Measurements from ENCODE around the gene ZMIZ1.
A peak's percentile ranks its signal among the peaks of the same experiment; 100 is the strongest.

ZMIZ1 gene

DNA sequence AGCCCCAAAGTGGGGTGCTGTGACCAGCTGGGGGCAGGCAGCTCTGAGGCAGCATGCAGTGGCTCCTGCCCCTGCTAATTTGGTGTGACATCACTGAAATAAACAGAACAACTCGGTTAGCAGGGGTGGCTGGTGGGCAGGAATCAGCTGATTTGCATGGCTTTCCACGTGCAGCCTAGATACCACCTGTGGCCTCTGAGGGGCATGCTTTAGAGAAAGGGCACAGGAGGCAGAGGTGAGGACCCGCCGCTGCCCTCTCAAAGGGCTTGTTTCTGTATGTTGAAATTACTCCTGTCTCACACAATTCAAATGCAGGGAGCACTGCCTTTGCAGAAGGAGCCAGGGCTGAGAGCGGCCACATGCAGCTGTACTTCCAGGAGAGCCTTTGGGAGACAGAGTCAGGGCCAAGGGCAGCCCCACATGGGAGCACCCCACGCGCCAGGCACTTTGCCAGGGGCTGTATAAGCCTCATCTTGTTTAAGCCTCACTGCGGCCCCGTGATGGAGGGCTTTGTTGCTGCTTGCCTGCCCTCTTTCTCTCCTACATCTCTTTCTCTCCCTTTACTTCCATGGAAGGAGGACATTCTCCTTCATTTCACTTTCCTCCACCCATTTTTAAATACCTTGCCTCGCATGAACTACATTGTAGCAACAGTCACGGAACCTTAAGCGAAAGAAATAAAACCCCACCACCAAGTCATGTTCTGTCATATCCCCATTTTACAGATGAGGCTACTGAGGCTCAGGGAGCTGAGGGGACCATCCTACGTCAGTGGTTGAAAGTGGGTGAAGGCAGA lies 137.7 kb downstream of the ZMIZ1 start:
- DNase-seq (ENCODE audit: low spot score) = no peak

GRCh38 chr10:79207096-79207357 lies 138.3 kb downstream of the ZMIZ1 start:
- no peak for DNase-seq (ENCODE audit: low spot score)

- DNase-seq (ENCODE audit: low spot score) = no peak
Observed at GRCh38 chr10:79207726-79208125, 139.0 kb downstream of the ZMIZ1 start.

- no peak for DNase-seq (ENCODE audit: low spot score)
Observed at GRCh38 chr10:79208251-79208983, 139.7 kb downstream of the ZMIZ1 start.

DNA sequence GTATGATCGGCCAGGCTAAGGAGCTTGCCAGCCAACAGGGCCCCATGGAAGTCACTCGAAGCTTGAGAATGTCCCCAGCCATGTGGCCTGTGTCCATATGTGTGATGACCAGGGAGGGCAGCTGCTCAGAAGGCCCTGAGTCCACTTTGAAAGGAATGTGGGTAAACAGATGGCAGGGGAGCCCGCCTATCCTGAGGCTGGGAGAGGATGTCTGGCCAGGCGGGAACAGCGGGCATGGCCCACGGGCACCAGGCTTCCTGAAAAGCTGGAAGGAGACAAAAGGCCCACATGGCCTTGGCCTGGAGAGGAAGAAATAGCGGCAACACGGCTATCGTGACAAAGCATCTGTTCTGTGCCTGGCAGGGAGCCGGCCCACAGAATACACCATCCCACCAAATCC lies 140.6 kb downstream of the ZMIZ1 start:
- DNase-seq (ENCODE audit: low spot score) = no peak

DNA sequence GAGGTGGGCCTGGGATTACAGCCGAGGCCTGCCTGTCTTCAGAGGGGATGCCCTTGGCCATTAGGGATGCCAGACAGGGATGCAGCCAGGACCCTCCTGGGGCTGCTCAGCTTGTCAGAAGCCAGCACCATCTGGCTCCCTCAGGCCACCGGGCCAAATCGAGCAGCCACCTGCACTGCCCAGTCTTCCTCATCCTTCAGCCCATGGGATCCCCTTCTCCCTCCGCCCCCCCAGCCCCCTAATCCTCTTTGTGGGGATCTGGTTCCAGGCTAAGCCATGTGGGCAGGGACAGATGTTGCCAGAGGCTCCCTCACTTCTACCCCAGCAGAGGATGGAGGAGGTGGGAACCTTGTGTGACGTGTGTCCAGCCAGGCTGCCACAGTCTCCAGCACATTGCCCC lies 141.1 kb downstream of the ZMIZ1 start:
- DNase-seq (ENCODE audit: low spot score) = no peak

DNA sequence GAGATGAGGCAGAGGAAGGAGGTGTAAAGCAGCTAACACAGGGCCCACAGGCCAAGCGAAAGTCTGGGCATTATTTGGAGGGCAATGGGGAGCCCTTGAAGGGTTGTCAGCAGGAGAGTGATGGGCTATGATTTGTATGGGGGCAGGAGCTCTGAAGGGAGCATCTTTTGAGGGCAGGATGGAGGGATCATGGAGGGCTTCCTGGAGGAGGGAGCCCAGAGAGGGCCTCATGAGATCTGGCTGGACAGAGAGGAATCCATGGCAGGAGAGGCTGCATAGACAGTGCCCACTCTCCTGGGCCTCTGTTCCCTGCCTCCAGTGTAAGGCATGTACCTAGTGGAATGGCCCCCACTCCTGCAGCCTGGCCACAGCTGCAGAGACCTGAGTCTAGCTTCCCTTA lies 141.9 kb downstream of the ZMIZ1 start:
- no peak for DNase-seq (ENCODE audit: low spot score)

- DNase-seq (ENCODE audit: low spot score) = no peak
Observed at GRCh38 chr10:79211616-79212015, 142.8 kb downstream of the ZMIZ1 start.

DNA sequence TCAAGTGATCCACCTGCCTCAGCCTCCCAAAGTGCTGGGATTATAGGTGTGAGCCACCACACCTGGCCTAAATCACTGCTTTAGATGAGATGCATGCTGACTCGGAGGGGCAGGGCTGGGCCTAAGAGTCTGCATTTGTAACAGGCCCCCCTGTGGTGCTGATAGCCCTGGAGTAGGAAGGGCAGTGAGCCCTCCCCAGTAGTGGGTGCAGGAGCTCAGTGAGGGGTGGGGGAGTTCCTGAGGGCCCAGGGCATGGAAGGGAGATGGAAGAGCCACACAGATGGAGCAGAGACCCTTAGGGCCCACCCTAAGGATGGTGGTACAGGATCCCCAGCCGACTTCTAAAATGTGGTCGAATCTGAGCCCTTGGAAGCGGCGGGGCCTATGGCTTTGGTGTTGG lies 146.8 kb downstream of the ZMIZ1 start:
- DNase-seq (ENCODE audit: low spot score) = no peak

DNA sequence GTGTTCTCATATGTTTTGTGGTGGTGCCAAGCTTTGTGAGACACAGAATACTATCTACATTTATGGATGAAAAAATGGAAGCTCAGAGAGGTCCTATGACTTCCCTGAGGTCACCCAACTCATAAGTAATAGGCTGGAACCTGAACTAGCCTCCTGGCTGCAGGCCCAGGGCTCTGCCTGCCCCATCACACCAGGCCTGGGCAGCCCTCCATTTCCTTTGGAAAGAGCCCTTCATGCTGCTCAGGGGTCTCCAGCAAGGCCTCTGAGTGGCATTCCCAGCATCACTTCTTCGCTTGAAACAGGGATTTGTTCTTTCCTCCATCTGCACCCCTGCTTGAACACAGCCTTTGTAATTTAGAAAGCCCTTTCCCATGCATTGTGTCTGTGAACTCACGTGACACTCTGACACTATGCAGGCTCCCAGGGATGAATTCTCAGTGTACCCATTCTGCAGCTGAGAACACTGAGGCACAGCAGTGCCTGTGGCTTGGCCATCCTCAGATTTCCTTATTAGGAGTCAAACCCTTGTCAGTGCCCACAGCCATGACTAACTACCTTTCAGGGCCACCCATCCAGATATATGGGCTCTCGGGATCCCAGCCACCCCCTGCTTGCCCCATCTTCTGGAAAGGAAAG lies 150.7 kb downstream of the ZMIZ1 start:
- no peak for DNase-seq (ENCODE audit: low spot score)

- no peak for DNase-seq (ENCODE audit: low spot score)
Observed at GRCh38 chr10:79220307-79220706, 151.5 kb downstream of the ZMIZ1 start.

- DNase-seq (ENCODE audit: low spot score) = peak; percentile 78
Observed at GRCh38 chr10:79221110-79222051, 152.6 kb downstream of the ZMIZ1 start.

DNA sequence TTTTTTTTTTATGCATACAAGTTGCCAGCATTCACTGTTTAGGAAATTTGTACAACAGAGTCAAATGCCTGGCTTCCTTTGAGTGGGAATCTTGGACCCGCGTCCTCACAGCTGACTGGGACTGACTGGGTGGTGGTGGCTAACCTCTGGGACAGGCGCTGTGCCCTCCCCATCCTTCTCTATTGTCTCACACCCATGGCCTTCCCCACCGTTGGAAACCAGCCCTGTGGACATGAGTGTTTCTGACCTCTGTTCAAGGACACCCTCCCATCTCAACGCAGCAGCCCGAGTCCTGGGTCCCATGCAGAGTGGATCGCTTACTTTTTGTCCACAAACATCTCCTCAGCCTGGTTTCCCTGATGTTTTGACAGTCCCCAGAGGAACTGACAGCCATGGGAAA lies 153.4 kb downstream of the ZMIZ1 start:
- DNase-seq (ENCODE audit: low spot score) = no peak

DNA sequence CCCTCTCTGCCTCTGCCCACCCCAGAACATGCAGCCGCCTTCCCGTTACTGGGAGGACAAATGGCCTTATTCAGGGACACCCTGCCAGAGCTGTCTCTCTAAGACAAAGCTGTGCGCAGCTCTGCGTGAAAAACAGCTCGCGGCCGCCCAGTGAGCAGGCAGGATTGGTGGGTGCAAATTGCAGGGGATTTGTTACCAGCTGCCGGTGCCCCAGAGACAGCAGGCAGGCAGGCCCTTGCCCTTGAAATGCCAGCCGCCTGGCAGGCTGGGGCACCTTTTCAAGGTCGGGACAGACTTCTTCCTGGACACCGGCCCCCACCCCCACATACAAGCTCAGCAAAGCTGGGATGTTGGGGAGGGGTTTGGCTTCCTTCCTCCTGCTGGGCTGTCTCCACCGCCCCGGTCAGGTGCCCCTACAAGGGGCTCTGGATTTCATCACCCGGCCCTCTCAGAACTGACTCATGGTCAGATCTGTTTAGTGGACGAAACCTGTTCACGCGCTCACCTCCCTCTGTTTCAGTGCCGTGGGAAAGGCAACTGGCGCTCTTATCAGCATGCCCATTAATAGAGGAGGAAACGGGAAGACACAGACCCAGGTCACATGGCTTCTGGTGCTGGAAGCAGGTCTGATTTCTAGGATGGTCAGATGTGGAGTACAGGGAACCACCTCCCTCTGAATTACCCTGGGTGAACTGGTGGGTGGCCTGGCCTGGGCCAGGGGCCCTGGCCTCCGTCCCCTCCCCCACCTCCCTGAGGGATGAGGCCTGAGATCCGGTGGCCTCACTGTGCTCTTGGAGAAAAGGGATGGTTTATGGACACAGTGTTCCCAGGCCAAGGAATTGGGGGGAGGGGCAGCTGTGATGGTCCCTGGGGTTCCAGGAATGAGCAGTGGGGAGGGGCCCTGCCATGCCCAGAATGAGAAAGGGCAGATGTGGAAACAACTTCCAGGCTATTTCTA lies 154.6 kb downstream of the ZMIZ1 start:
- DNase-seq (ENCODE audit: low spot score) = peak; percentile 66

GRCh38 chr10:79224263-79224949 lies 155.6 kb downstream of the ZMIZ1 start:
- DNase-seq (ENCODE audit: low spot score) = no peak

GRCh38 chr10:79224992-79225391 lies 156.2 kb downstream of the ZMIZ1 start:
- no peak for DNase-seq (ENCODE audit: low spot score)

DNA sequence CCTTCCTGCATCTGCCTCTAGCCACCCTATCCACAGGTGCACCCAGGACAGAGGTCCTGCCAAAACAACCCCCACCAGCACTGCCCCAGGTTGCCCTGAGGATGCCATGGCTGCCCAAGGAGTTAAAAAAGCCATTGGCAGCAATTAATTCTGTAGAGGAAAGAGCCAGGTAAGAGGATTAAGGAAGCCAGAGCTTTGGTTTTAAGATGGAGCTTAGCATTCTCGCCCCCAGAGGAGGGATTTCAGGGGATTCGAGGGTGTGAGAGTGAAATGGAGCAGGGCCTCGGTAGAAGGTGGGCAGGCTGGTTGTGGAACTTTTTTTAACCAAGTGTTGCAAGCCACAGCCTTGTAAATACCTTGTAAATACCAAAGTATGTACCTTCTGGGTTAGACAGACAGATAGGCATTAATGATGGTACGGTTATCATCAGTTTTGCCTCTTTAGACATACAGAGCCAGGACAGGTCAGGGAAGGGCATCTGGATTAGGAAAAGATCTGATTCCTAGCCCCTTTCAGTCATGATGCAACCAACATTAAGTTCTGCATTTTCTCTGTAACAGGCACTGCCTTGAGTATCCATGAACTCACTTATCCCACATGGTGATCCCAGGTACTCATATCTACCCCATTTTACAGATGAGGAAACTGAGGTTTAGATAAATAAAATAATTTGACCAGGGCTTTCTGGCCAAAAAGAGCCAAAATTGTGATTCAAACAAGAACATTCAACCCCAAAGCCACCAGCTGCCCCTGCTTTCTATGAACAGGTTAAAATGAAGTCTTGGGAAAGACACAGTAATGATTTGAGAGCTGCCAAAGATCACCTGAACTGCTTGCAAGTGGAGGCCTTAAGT lies 157.9 kb downstream of the ZMIZ1 start:
- DNase-seq (ENCODE audit: low spot score) = no peak

GRCh38 chr10:79229071-79229541 lies 160.3 kb downstream of the ZMIZ1 start:
- no peak for DNase-seq (ENCODE audit: low spot score)

- no peak for DNase-seq (ENCODE audit: low spot score)
Observed at GRCh38 chr10:79229830-79230327, 161.1 kb downstream of the ZMIZ1 start.

Measured in hepatic stellate cell (primary cell).